ENCODE results near the gene UBE2D2.

UBE2D2 gene

DNA sequence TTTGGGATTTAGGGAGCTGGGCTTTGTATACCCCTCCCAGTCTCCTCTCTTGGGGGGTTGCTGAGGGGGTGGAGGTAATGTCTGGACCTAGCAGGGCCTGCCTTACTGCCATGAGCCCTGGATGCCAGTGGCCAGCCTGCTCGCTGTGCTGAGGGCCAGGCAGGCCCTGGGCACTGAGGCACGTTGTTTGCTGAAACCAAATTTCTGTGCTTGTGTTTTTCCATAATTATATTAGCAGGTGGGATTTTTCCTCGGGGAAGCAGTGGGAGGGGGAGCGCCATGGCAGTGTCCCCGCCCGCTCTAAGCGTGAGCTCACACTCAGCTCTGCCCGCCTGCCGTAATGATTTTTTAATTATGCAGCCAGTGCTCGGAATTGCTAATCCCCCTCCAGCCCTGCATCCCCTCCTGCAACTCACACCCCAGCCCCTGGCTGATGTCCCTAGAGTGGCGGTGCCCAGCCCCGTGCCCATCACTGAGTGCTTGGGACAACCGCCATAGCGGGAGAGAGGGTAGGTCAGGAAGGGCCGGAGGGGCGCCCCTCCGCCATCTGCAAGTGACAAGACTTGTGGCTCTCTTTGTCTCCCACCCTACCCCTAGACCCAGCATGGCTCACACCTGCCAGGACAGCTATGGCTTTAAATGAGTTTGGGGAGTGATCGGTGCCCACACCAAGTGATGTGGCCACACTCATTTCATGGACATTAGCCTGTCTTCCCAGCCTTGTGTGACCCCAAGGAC lies 108.0 kb downstream of the UBE2D2 start:
- peaks cover 87% of the 10 kb centered on the region for H3K4me1 ChIP-seq (ENCODE audit: low read length)
- peaks cover 39% of the 10 kb centered on the region for H4K20me1 ChIP-seq (ENCODE audit: insufficient read depth, low read length)
- peak overlapping the region; percentile 95 for H3K4me2 ChIP-seq (ENCODE audit: low read length)
- peaks cover 100% of the 10 kb centered on the region for H3K79me2 ChIP-seq (ENCODE audit: low read length)
- H2AFZ ChIP-seq (ENCODE audit: low read depth, low read length), result no peak overlapping the region
- H3K9ac ChIP-seq (ENCODE audit: low read length), result peak overlapping the region; percentile 78
- H3K36me3 ChIP-seq (replicated peaks; ENCODE audit: low read depth, low read length), result peaks cover 3% of the 10 kb centered on the region
- H3K4me3 ChIP-seq (ENCODE audit: low read length), result peak overlapping the region; percentile 75
- no peaks in the 10 kb centered on the region for H3K27me3 ChIP-seq (ENCODE audit: low read depth, low read length)
- TF ChIP-seq EZH2phosphoT487 (IDR thresholded peaks at IDR 0.05; ENCODE audit: low read depth), result no peak
- TF ChIP-seq, protein P1, sequence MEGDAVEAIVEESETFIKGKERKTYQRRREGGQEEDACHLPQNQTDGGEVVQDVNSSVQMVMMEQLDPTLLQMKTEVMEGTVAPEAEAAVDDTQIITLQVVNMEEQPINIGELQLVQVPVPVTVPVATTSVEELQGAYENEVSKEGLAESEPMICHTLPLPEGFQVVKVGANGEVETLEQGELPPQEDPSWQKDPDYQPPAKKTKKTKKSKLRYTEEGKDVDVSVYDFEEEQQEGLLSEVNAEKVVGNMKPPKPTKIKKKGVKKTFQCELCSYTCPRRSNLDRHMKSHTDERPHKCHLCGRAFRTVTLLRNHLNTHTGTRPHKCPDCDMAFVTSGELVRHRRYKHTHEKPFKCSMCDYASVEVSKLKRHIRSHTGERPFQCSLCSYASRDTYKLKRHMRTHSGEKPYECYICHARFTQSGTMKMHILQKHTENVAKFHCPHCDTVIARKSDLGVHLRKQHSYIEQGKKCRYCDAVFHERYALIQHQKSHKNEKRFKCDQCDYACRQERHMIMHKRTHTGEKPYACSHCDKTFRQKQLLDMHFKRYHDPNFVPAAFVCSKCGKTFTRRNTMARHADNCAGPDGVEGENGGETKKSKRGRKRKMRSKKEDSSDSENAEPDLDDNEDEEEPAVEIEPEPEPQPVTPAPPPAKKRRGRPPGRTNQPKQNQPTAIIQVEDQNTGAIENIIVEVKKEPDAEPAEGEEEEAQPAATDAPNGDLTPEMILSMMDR (IDR thresholded peaks at IDR 0.05; ENCODE audit: low read depth, low read length), result no peak
- H3K9me3 ChIP-seq (ENCODE audit: insufficient read depth, low read length), result peaks cover 5% of the 10 kb centered on the region; the same call in 1 of the 2 replicates
- peak overlapping the region; percentile 91 for H3K27ac ChIP-seq (ENCODE audit: low read length)

DNA sequence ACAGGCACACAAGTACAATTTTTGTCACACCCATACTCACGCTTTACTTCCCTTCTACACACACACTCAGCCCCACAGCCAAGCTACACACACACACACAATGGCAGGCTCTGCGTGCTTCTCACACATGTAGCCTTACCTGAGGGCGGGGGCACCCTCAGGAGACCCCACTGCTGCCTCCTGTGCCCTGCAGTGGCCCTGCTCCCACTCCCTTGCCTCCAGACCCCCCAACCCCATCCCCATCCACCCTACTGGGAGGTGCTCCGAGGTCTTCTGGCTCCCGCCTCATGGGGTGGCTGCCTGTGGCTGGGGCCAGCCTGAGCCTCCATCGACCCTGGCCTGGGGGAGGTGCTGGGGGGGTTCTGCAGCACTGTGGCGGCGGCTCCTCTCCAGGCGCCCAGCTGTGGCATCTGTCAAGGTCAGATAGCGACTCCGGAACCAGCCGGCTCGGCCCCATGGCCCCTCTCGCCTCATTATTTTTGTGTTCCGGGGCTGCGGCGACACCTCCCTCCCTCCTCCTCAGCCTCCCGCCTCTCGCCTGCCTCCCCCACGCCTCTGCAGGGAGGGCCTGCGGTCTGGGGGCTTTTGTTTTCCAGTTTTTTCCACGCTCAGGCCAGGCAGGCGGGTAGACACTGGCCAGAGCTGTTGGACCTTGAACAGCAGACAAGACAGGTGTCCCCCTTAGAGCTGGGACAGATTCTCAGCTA lies 108.7 kb downstream of the UBE2D2 start:
- peak overlapping the region; percentile 78 for H3K9ac ChIP-seq (ENCODE audit: low read length)
- peak overlapping the region; percentile 95 for H3K4me2 ChIP-seq (ENCODE audit: low read length)
- peaks cover 98% of the 10 kb centered on the region for H3K79me2 ChIP-seq (ENCODE audit: low read length)
- peak overlapping the region; percentile 75 for H3K4me3 ChIP-seq (ENCODE audit: low read length)
- peaks cover 80% of the 10 kb centered on the region for H3K4me1 ChIP-seq (ENCODE audit: low read length)
- H3K36me3 ChIP-seq (replicated peaks; ENCODE audit: low read depth, low read length), result peaks cover 3% of the 10 kb centered on the region
- peak overlapping the region; percentile 91 for H3K27ac ChIP-seq (ENCODE audit: low read length)
- H3K9me3 ChIP-seq (ENCODE audit: insufficient read depth, low read length), result peaks cover 5% of the 10 kb centered on the region; the same call in 1 of the 2 replicates
- H2AFZ ChIP-seq (ENCODE audit: low read depth, low read length), result no peak overlapping the region
- TF ChIP-seq, protein P1 (IDR thresholded peaks at IDR 0.05; ENCODE audit: low read depth, low read length), result no peak
- no peak for TF ChIP-seq EZH2phosphoT487 (IDR thresholded peaks at IDR 0.05; ENCODE audit: low read depth)
- peaks cover 40% of the 10 kb centered on the region for H4K20me1 ChIP-seq (ENCODE audit: insufficient read depth, low read length)
- H3K27me3 ChIP-seq (ENCODE audit: low read depth, low read length), result no peaks in the 10 kb centered on the region

DNA sequence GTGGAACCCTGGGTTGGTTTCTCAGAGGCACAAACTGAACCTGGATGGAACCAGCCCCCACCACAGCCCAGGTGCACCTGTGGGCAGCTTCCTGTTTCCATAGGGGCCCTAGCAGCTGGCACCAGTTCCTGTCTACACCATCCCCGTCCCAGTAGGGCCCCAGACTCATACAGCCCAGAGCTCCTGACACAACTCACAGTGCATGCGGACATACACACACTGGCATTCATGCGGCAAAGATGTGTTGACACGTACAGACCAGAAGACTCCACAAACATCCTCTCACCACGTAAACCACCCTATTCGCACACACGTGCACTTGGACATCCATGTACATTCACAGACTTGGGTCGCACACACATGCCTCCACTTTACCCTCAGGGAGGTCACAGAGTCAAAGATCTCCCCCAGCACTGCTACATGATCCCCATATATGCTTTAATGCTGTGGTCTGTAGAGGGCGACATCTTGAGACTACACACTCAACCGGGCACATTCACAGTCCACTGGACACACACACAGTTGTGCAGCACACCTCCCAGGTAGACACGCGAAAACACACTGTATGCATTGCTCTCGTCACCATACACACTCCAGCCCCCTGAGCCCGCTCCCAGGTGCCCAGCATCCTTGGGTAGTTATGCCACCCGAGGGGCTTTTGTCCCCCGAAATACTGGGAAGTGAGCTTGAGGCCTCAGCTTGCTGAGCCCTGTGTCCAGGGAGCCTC lies 109.4 kb downstream of the UBE2D2 start:
- no peak for TF ChIP-seq EZH2phosphoT487 (IDR thresholded peaks at IDR 0.05; ENCODE audit: low read depth)
- TF ChIP-seq, protein P1 (IDR thresholded peaks at IDR 0.05; ENCODE audit: low read depth, low read length), result peak; percentile 60
- Histone ChIP-seq H2AFZ (ENCODE audit: low read depth, low read length) (no peak overlapping the region), H3K27me3 (ENCODE audit: low read depth, low read length) (no peaks in the 10 kb centered on the region), H3K36me3 (replicated peaks; ENCODE audit: low read depth, low read length) (peaks cover 3% of the 10 kb centered on the region), H3K4me2 (ENCODE audit: low read length) (peak overlapping the region; percentile 95), H3K9me3 (ENCODE audit: insufficient read depth, low read length) (peaks cover 5% of the 10 kb centered on the region; the same call in 1 of the 2 replicates), H3K9ac (ENCODE audit: low read length) (peak overlapping the region; percentile 78), H3K4me3 (ENCODE audit: low read length) (peak overlapping the region; percentile 75), H3K4me1 (ENCODE audit: low read length) (peaks cover 73% of the 10 kb centered on the region), H3K27ac (ENCODE audit: low read length) (peak overlapping the region; percentile 91), H3K79me2 (ENCODE audit: low read length) (peaks cover 98% of the 10 kb centered on the region), H4K20me1 (ENCODE audit: insufficient read depth, low read length) (peaks cover 46% of the 10 kb centered on the region)

All from OCI-LY3 (cell line).